ENCODE results near the gene HBZ.
A peak's percentile ranks its signal among the peaks of the same experiment; 100 is the strongest.
"Not testable (repeated sequence)": the region's sequence is repeated elsewhere in the genome, so short reads cannot be mapped to it uniquely, and the experiment has no call there.

HBZ gene

DNA sequence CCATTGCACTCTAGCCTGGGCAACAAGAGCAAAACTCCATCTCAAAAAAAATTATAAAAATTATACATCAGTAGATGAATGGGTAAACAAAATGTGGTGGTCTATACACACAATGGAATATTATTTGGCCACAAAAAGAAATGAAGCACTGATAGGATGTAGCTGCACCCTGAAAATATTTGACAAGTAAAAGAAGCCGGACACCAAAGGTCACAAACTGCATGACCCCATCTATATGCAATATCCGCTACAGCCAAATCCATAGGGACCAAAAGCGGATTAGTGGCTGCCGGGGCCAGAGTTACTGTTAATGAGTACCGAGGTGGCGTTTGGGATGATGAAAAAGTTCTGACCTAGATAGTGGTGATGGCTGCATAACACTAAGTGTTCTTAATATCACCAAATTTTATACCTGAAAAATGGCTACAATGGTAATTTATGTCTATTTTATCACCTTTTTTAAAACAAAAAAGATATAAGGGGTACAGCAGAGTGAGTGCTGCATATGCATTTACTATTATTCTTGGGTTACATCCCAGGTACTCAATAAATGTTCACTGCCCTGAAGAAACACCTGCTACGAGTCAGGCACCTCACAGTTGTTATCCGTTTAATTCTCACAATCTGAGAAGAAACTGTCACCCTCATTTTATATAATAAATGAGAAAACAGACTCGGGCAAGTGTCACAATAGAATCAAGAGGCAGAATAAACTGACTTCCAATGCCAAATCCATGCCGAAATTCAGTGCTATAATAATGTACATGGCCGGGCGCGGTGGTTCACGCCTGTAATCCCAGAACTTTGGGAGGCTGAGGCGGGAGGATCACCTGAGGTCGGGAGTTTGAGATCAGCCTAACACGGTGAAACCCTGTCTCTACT is 27.0 kb downstream of the HBZ start:
- DNase-seq (ENCODE audit: low read depth), result no peak

GRCh38 chr16:180101-180675 is 27.7 kb downstream of the HBZ start, which contains the start of gene HBQ1:
TSS of gene HBQ1 (plus strand) at chr16:180459. CDS start at chr16:180487, 28 bp downstream.
- DNase-seq (ENCODE audit: low read depth), result no peak

GRCh38 chr16:180681-181564 is 28.5 kb downstream of the HBZ start:
- DNase-seq (ENCODE audit: low read depth), result peak; percentile 58

GRCh38 chr16:181565-182021 is 29.1 kb downstream of the HBZ start:
- DNase-seq (ENCODE audit: low read depth), result no peak

DNA sequence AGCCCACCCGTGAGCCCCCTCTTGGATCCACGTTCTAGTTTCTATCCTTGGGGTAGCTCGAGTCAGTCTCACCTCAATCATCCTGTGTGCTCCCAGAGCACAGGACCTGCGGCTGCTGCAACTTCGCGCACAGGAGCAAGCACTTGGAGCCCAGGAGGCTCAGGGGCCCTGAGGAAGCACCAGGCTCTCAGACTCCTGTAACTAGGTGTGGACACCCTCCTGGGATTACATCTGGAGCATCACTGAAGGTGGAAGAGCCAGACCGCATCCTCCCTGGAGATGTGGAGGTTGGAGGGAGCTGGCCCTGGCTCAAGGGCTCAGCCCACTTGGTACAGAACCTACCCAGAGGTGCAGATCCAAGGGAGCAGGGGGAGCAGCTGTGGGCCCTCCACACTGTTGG is 30.6 kb downstream of the HBZ start:
- no peak for DNase-seq (ENCODE audit: low read depth)

GRCh38 chr16:185213-185612 is 32.8 kb downstream of the HBZ start:
- DNase-seq (ENCODE audit: low read depth), result no peak

DNA sequence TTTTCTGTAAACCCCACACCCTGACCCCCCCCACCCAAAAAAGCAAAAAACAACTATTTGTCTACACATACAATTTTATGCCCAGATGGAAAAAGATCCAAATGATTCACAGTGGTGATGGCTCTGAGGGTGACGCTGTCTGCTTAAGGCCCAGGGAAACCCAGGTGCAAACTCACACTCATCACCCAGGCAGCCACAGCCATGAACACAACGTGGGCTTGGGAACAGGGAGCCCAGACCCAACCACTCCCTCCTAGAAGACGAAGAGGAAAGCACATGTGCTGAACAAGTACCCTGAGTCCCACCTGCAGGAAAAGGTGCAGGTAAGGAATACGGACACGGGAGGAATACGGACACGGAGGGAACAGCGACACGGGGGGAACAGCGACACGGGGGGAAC is 33.2 kb downstream of the HBZ start:
- DNase-seq (ENCODE audit: low read depth), result no peak

- no peak for DNase-seq (ENCODE audit: low read depth)
Observed at GRCh38 chr16:187330-187729, 34.9 kb downstream of the HBZ start.

- DNase-seq (ENCODE audit: low read depth), result no peak
Observed at GRCh38 chr16:188674-189073, 36.2 kb downstream of the HBZ start.

DNA sequence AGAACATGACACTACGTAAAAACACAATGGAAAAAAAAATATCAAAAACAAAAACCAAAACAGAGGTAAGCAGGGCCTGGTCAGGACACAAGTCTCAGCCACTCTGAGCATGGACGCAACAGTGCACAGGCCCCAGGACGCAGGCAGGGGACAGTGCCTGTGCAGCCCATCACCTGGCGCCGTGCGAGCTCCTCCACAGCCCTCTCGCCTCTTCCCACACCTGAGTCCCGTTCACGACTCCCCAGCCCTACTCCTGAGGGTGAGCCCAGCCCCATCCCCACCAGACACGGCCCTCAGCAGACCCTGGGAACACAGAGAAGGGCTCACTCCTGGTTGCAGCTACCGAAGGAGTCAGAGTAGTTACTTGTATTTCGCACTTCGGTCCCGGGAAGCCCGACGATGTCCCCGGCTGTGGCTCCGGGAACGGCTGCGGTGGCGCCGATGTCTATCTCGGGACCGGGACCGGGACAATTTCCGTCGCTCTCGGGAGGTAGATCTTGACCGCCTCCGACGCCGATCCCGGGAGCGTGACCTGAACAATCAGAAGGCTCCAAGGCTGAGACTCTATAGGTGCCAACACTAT is 37.3 kb downstream of the HBZ start:
- DNase-seq (ENCODE audit: low read depth), result no peak

- no peak for DNase-seq (ENCODE audit: low read depth)
Observed at GRCh38 chr16:191831-192230, 39.4 kb downstream of the HBZ start.

- no peak for DNase-seq (ENCODE audit: low read depth)
Observed at GRCh38 chr16:192686-193085, 40.2 kb downstream of the HBZ start.

- DNase-seq (ENCODE audit: low read depth), result no peak
Observed at GRCh38 chr16:193441-193840, 41.0 kb downstream of the HBZ start.

- no peak for DNase-seq (ENCODE audit: low read depth)
Observed at GRCh38 chr16:194516-194915, 42.1 kb downstream of the HBZ start.

DNA sequence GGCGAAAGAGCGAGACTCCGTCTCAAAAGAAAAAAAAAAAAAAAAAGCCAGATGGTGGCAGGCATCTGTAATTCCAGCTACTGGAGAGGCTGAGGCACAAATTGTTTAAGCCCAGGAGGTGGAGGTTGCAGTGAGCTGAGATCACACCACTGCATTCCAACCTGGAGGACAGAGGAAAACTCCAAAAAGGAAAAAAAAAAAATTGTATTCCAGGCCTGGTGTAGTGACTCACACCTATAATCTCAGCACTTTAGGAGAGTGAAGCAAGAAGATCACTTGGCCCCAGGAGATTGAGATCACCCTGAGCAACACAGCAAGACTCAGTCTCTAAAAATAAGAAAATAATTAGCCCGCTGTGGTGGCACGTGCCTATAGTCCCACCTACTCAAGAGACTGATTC is 47.9 kb downstream of the HBZ start:
- no peak for DNase-seq (ENCODE audit: low read depth)

DNA sequence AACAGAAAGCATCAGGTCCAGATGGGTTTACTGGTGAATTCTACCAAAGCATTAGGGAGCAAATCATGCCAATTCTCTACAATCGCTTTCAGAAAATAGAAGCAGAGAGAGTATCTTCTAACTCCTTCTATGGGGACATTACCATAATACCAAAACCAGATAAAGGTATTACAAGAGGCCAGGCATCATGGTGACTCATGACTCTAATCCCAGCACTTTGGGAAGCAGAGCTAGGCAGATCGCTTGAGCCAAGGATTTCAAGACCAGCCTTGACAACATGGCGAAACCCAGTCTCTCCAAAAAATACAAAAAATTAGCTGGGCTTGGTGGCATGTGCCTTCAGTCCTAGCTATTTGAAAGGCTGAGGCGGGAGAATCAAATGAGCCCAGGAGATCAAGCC is 50.8 kb downstream of the HBZ start:
- no peak for DNase-seq (ENCODE audit: low read depth)

- DNase-seq (ENCODE audit: low read depth), result not testable (repeated sequence)
Observed at GRCh38 chr16:204046-204445, 51.6 kb downstream of the HBZ start.
